SK-MEL-5 (cell line): ENCODE results near the gene CECR2. TPM values are rescaled to one million over a fixed set of nuclear protein-coding genes. Genes with fewer than 3 reads are reported as not detected.
"Not testable (repeated sequence)": the region's sequence is repeated elsewhere in the genome, so short reads cannot be mapped to it uniquely, and the experiment has no call there.

Experiments used
- DNase-seq: peaks from one replicate; pipeline ENCODE4 v3.0.0-alpha.2; 2016; ENCODE audit warnings: low read depth, low spot score
- in situ Hi-C: cut with HindIII; loops from 2 replicates; pipeline ENCODE4 v1.10.0; 2016; ENCODE audit warnings: low sequenced_read_pairs, high pct_unique_total_duplicates, low pct_unique_long_range_greater_than_20kb
- total RNA-seq: library from RNA; depleted of rRNA; stranded (reverse); fragments of >200 nt; shearing (Covaris generic); gene quantifications from 2 replicates; pipeline ENCODE4 v1.2.3, GENCODE V29; 2014

Gene CECR2
- total RNA-seq, 1 experiment from 2014 or later, result 4.8 TPM

DNA sequence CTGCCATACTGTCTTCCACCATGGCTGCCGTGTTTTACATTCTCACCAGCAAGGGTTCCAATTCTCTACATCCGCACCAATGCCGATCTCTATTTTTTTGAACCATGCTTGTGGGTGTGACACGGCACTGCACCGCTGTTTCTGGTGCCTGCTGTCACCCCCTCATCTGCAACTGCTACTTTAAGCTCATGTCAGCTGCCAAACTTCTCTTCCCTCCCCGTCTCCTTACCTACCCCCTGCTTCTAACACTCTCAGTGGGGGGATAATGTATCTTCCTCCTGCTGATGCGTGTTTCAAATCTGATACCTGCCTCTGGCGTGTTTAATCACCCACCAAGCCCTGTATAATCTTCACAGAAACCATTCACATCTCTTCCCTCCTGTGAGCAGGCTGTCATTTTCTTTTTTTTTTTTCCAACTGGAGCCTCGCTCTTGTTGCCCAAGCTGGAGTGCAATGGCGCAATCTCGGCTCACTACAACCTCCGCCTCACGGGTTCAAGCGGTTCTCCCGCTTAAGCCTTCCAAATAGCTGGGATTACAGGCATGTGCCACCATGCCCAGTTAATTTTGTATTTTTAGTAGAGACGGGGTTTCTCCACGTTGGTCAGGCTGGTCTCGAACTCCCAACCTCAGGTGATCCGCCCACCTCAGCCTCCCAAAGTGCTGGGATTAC is 196.9 kb downstream of the CECR2 start:
- DNase-seq, in situ Hi-C loops: not testable (repeated sequence)

DNA sequence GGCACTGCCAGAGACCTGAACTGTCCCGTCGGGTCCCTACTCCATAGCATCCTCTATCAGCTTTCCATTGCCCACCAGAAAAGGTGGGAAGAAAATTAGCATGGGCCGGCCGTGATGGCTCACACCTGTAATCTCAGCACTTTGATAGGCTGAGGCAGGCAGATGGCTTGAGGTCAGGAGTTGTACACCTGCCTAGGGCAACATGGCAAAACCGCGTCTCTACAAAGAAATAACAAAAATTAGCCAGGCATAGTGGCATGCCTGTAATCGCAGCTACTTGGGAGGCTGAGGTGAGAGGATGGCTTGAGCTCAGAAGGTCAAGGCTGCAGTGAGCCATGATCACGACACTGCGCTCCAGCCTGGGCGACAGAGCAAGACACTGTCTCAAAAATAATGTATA is 197.5 kb downstream of the CECR2 start:
- no peak for DNase-seq
- in situ Hi-C loops, result no loop called here

DNA sequence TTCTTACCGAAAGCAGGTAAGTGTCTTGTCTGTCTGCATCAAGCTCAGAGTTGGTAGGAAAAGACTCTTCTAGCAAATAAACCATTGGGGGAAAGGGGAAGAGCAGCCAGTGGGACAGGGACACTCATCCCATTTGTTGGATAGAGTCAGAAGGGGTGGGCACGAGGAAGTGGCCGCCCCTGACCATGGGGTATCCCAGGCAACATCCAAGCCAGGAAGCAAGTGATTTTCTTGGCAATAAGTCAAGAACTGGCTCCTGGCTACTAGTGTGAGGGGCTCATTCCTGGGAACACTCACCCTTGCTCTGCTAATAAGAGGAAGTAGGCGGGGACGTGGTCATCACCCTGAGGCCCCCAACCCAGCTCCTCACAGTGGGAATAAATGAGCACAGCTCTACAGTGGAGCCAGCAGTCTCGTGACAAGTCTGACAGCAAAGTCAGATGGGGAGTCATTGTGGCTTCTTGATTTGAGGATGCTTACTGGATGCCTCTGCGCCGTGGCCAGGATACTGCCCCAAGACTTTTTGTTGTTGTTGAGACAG is 200.8 kb downstream of the CECR2 start:
- no peak for DNase-seq
- in situ Hi-C loops, result no loop called here

DNA sequence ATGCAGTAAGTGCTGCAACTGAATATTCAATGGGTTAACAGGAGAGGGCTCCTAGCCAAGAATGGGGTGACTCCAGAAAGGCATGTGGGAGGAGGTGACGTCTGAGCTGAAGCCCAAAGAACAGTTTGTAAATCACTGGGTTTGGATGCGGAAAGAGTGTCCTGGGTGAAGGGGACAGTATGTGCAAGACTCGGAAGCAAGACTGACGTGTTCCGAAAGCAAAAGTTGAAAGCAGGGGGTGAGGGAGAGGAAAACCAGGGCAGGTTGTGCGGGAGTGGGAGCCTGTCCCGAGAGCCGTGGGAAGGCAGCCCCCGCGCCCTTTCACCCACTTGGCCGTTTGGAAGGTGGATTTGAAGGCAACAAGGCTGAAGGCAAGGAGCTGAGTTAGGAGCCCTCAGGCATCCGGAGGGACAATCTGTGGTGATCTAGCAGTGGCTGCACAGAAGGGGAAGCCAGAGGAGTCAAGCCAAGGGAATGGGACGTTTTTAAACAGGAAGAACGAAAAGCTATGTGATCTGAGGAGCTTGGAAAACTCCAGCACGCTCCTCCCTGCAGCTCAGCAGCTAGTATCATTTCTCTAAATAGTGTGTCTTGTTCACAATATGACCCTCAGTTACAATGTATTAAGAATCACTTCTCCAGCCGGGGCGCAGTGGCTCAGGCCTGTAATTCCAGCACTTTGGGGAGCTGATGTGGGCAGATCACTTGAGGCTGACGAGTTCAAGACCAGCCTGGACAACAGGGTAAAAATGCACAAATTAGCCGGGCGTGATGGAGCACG is 201.8 kb downstream of the CECR2 start:
- DNase-seq, result no peak
- in situ Hi-C loops, result no loop called here

DNA sequence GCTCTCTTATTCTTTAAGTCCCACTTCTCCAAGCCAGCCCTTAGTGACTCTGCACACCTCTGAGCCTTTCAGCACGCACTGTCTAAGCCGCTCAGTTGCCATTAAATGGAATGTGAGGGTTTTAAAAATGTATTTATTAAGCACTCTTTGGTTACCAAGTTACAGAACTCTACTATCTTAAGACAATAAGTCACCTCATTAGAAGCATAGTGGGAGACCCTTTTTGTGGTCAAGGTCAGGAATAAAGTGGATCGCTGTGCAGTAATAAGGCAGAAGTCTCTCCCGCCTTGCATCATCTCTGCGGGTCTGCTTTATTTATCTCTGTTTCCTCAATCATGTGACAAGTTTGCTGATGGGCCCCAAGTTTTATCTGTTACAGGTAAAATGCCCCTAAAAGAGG is 205.9 kb downstream of the CECR2 start:
- in situ Hi-C loops, result no loop called here
- no peak for DNase-seq

DNA sequence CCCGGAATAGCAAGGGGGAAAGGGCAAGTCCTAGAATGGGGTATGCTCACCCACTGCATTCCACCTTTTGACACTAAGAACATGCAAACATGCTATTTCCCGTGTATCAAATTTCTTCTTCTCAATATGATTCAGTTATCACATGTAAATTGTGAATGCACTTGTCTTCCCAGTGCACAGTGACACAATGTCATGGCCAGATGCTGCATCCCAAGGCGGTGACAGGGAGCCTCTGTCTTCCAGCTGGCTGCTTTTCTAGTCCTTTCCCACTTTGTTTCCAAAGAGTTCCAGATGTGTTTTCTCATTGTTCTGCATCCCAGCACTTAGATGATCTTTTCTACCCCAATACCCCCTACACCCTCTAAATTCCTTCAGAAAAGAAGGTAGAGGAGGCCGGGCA is 206.4 kb downstream of the CECR2 start:
- in situ Hi-C loops, result no loop called here
- DNase-seq, result no peak

DNA sequence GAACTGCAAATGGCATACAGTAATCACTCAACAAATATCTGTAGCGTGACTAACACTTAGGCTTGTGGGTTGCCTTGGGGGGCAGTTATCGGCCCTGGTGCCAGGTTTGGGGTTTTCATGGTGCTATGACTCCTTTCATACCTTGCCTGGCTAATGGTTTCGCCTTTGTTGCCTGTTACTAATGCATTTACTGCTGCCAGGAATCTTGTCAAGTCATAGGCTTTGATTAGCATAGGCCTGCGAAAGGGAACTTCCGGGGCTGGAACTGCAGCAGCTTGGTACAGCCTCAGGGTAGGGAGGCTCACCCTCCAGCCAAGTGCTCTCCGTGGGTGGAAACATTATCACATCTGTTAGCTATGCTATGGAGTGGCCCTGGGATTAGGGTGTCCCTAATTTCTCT is 207.2 kb downstream of the CECR2 start:
- peak; percentile 37 for DNase-seq
- in situ Hi-C loops, result no loop called here

DNA sequence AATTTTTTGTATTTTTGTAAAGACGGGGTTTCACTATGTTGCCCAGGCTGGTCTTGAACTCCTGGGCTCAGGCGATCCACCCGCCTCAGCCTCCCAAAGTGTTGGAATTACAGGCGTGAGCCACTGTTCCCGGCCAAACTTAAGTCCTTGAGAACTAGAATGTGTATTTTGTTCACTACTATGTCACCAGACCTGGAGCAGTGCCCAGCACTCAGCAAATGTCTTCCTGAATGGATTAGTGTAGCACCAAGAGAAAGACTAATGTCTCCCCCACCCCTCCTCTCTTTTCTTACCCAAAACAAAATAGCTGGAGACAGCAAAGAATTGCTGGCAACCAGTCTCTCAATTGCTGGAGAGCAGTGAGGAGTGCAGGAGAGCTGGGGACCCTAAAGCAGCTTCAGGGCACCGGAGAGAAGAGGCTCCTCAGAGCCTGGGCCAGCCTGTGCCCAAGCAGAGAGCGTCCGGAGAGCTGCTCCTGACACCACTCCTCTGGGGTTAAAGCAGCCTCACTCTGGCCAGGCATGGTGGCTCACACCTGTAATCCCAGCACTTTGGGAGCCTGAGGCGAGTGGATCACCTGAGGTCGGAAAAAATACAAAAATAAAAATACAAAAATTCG is 209.0 kb downstream of the CECR2 start:
- in situ Hi-C loops, result no loop called here
- DNase-seq, result peak; percentile 86

DNA sequence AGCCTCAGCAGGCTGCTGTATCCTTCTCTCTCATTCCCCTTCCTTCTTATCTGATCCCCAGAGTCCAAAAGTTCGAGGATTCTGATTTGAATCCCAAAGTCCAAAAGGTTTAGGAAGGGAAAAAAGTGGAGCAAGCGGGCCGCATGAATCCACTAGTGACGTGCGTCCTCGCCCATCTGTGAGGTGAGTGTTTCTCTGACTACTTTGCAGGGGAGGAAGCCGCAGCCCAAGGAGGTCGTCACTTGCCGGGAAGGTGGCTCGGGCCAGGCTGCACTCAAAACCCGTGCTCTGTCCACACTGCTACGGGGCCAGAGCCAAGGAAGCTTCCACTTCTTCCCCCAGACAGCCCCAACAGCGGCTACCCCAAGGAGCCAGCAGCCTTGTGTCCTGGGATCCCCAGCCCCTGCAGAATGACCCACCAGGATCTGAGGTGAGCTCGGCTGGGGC is 210.3 kb downstream of the CECR2 start:
- in situ Hi-C loops, result no loop called here
- no peak for DNase-seq

DNA sequence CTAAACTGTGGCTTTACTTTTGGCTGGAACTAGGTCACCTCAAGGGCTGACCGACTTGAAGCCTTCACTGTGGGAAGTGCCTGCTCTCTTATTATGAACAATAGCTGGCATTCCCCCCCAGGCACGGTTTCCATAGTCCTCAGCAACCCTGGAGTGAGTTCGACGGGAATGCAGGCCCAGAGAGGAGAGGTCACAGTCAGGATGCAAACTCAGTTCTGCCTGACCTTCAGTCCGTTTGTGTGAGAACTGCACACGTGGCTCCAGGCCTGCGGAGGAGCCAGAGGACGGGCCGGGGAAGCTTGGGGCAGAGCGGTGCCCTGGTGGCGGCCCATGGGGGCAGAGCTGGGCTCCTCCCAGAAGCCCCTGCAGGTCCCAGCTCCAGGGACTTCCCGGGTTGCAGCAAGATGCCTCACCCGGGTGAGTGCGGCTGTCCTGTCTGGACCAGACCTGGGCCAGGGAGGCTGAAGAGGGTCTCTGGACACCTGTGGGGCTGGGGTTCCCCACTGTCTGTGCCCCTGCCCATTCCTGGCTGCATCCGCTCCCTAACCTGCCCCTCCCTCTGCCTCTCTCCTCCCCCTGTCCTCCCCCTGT is 211.3 kb downstream of the CECR2 start:
- DNase-seq, result no peak
- in situ Hi-C loops, result no loop called here

DNA sequence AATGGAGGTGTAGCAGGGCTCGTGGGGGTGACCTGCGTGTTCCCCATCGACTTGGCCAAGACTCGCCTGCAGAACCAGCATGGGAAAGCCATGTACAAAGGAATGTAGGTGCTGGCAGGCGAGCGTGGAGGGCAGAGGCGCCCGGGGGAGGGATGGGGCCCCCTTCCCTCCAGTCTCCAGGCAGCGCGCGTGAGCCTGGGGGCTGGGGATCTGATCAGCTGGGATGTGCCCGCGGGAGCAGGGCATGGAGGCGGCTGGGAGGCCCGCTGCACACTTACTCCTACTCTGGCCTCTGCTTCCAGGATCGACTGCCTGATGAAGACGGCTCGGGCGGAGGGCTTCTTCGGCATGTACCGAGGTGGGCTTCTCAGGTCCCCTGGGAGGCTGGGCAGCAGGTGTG is 211.8 kb downstream of the CECR2 start:
- in situ Hi-C loops, result no loop called here
- no peak for DNase-seq

DNA sequence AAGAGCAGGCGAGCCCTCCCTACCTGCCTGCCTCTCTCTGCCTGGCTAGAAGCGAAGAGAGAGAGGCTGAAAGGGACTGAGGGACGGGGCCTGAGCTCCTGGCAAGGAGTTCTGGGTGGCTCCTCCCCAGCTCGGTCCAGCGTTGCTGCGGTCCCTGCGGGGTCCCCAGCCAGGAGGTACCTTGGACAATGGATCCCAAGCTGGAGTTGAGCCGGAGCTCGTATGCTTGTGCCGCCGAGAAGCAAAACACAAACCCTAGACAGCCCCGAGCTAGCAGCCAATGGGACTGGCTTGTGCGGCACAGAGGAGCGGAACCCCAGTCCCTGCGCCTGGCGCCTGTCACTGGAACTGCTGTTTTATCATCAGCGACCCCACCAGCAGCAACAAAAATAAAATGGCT is 212.4 kb downstream of the CECR2 start:
- no peak for DNase-seq
- in situ Hi-C loops, result no loop called here

DNA sequence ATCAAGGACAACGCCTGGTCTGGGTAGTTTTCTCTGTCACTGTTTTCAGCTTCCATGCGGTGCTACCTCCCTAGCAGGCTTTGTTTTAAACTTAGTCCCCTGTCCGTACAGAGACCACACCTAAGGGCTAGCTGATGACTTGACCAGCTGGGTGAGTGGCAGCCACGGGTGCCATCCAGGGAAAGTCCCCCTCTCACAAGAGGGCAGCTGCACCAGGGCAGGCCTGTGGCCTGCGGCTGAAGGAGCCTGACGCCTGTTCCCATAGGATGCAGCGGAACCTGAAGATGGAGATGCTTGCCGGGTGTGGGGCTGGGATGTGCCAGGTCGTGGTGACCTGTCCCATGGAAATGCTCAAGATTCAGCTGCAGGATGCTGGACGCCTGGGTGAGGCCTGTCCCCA is 213.9 kb downstream of the CECR2 start:
- DNase-seq, result no peak
- in situ Hi-C loops, result no loop called here

DNA sequence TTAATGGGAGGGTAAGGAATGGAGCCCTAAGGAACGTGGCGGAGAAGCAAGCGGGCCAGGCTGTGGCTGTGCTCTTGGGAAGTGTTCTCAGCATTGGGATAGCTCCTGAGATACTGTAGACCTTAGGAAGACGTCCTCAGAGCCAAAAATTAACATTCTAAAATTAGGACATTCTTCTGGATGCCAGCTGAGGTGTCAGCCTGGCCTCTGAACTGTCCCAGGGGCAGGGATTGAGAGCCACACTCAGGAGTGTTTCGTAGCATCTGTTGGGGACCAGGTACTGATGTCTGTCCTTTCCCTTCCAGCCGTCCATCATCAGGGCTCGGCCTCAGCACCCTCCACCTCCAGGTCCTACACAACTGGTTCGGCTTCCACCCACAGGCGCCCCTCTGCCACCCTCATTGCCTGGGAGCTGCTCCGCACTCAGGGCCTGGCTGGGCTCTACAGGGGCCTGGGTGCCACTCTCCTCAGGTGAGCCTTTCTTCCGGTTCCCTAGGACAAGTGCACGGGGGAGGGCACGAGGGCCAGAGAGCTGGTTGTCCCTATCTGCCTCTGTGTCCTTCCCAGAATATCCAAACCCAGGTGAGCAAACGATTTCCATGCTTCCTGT is 217.7 kb downstream of the CECR2 start:
- in situ Hi-C loops, result no loop called here
- no peak for DNase-seq

DNA sequence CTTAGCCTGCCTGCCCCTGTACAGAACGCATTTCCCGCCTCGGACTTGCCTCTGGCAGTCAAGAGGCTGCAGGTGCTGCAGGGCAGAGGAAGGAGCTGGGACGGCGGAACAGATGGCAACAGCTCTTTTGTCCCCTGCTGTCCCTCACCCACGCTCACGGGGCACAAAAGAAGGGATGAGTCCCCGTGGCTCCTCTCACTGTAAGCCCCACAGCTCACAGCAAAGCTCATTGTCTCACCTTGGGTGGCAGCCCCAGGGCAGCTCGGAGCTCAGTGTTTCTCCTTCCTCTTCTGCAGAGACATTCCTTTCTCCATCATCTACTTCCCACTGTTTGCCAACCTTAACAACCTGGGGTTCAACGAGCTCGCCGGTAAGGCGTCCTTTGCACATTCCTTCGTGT is 218.4 kb downstream of the CECR2 start:
- DNase-seq, result no peak
- in situ Hi-C loops, result no loop called here

DNA sequence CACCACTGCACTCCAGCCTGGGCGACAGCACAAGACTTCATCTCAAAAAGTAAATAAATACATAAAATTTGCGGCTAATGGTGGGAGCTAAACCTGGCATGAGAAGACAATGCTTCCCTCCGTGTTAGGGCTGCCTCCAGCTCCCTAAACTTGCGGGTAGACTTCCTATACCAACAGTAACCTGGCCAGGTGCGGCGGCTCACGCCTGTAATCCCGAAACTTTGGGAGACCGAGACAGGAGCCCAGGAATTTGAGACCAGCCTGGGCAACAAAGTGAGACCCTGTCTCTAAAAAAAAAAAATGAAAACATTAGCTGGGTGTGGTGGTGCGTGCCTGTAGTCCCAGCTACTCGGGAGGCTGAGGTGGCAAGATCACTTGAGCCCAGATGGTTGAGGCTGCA is 219.3 kb downstream of the CECR2 start:
- in situ Hi-C loops, result no loop called here
- DNase-seq, result no peak

DNA sequence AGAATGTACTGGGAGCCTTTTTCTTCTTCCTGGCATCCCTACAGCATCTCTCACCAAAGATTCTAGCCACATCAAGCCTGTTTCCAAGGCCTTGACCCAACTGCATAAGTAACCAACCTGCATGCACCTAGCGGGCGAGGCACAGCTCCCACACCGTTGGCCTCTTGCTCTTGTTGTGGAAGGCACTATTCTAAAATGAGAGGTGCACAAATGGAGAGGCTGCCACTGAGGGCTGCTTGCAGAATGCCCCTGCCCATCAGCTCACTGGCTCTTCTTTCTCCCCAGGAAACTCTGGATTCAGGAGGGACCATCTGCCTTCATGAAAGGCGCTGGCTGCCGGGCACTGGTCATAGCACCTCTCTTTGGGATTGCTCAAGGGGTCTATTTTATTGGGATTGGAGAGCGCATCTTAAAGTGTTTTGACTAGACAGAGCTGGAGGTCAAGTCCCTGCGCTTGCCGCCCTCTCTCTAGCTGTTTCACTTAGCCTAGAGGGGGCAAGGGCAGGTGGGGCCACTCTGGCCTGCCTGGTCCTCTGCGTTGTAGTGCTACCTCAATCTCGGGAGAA is 220.6 kb downstream of the CECR2 start:
- in situ Hi-C loops, result no loop called here
- no peak for DNase-seq

DNA sequence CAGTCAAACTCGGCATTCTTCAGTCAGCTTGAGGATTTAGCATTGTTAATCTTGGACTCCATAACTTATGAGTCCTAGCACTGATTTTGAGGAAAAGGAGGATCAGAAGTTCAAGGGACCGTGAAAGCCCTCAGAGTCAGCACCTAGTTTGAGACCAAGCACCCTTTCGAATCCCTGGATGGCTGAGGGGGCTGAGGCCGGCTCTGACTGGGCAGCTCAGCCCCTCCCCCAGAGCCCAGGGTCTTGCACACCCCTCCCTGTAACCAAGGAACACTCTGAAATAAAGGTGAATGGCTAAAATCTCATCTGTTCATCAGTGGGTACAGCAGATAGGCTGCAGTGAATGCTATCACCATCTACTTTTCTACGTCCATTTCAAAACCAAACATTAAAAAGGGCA is 221.3 kb downstream of the CECR2 start:
- in situ Hi-C loops, result no loop called here
- no peak for DNase-seq
